ENCODE data around the gene TAGLN2.

- TF ChIP-seq CTCF (IDR thresholded peaks at IDR 0.05; ENCODE audit: poor library complexity), result no peak
- TF ChIP-seq EZH2 (IDR thresholded peaks at IDR 0.05; ENCODE audit: borderline replicate concordance), result no peak
- TF ChIP-seq EZH2phosphoT487 (IDR thresholded peaks at IDR 0.05; ENCODE audit: low read depth, severe bottlenecking, unreplicated experiment), result no peak
Observed at GRCh38 chr1:159896546-159896930, 28.8 kb downstream of the TAGLN2 start.

Data from hepatocyte (in vitro differentiated cells).